ENCODE results near the gene CTXN2. TPM values are rescaled to one million over a fixed set of nuclear protein-coding genes. Genes with fewer than 3 reads are reported as not detected.

CTXN2 gene
- total RNA-seq, 2 donors from 2014 or later, result not detected

DNA sequence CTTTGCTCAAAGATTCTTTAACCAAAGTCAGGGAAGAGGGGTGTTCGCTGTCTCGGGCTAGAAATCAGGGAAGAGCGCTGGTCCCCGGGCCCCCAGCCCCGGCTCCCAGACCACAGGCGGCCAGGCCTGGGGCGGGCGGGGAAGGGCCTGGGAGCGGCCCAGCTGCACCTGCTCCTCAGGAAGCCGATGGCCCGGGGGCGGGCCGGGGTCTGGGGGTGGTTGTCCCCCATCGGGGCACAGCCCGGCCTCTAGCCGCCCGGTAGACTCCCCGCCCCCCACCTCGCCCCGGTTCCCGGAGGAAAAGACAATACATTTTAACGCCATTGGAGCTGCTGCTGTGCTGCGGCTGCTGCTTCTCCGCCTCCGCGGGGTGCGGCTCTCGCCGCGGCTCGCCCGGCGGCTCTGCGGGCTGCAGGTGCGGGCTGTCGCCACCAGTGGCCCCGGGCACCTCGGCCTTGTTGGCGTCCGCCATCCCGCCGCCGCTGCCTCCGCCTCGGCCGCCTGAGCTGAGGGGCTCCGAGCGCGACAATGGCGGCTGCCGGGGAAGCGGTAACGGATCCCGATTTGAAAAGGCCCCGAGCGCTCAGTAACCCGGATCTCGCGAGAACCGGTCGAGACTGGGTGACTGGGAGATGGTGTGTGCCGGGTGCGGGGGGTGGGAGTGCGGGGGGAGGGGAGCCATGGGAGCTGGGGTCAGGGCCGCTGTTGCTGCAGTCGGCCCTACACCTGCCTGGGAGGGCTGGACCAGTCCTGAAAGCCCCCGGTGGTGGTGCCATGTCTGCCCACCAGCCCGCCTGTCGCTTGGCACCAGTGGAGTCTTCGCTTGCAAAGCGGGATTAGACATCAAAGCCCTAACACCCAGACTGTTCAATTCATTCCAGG is 13.5 kb upstream of the CTXN2 start, which contains the start of gene MYEF2:
TSS of gene MYEF2 (minus strand) at position 530 of the 882 bp plus-strand sequence. CDS start at position 472, 58 bp downstream.
- H3K9me3 Mint-ChIP-seq, result peaks cover 0 to 3% of the 10 kb centered on the region in 2 donors
- ATAC-seq (replicated peaks in 1 of 2) (peak; percentile 84 to 85), DNase-seq (peak; percentile 76 to 79)
- H3K27ac Mint-ChIP-seq, result peak within 1 kb of the TSS; percentile 90
- H3K27me3 Mint-ChIP-seq (ENCODE audit: low read depth), result peaks cover 22% of the 10 kb centered on the region
- peak within 1 kb of the TSS; percentile 84 to 95 for H3K4me3 Mint-ChIP-seq
- peaks cover 5 to 8% of the 10 kb centered on the region in 2 donors for H3K36me3 Mint-ChIP-seq (ENCODE audit: insufficient read depth in 2 of 2)
- H3K4me1 Mint-ChIP-seq (ENCODE audit: low read depth), result peaks cover 23% of the 10 kb centered on the region

DNA sequence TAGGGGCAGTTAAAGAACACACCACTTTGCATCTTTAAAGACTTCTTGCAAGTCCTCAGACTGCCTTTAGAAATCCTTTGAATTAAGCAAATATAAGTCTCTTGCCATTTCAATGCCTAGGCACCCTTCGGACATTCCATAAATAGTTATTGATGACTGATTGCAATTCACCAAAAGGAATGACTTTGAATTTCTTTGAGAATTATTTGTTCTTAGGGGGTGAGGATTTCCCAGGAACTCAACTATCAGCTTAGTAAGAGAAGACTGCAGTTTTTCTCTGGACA is 12.9 kb upstream of the CTXN2 start:
- ATAC-seq (replicated peaks in 1 of 2) (no peak), DNase-seq (no peak)
- Mint-ChIP-seq H3K4me3 (peak overlapping the region; percentile 31 to 53), H3K9me3 (no peaks in the 10 kb centered on the region), H3K36me3 (ENCODE audit: insufficient read depth in 2 of 2) (peaks cover 2% of the 10 kb centered on the region in 2 donors), H3K27me3 (ENCODE audit: low read depth) (peaks cover 22% of the 10 kb centered on the region), H3K4me1 (ENCODE audit: low read depth) (peaks cover 23% of the 10 kb centered on the region), H3K27ac (no peak overlapping the region)

DNA sequence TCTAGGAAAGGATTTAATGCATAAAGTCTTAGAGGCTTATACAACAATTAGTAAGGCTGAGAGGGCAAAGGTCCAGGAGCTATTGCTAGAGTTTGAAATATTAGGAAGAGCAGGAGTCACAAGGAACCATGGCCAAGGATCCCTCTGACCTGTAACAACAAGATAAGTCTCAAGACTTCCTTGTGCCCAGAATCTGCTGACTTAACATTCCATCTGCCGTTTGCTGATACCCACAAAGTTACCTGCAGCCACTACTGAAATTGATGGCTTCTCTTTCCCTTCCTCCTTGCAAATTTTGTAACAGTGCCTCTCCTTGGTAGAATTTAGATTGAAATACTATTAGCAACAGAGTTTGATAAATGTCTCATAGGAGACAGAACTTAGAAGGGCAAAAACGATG is 8.7 kb upstream of the CTXN2 start:
- no peak for ATAC-seq (replicated peaks in 1 of 2)

DNA sequence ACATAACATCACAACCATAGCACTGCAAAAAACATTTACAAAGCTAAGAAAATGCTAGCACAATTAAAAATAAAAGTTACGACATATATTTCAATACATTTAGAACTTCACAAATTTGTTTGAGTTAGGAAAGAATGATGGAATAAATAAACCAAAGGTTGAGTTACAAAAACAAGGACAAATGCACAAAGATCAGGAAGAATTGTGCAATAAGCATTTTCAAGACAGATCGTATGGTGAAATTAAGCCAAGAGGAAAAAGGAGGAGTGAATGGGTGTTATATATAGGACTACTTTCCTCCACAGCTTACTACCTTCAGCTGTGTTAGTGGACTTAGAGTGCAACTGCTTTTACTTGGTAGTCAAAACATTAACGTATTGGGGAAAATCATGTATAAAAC is 5.9 kb upstream of the CTXN2 start:
- Mint-ChIP-seq H3K4me3 (no peak overlapping the region), H3K27me3 (ENCODE audit: low read depth) (peaks cover 34% of the 10 kb centered on the region), H3K9me3 (peaks cover 0 to 1% of the 10 kb centered on the region in 2 donors), H3K27ac (no peak overlapping the region), H3K4me1 (ENCODE audit: low read depth) (no peaks in the 10 kb centered on the region), H3K36me3 (ENCODE audit: insufficient read depth in 2 of 2) (no peaks in the 10 kb centered on the region)
- DNase-seq (no peak), ATAC-seq (replicated peaks in 1 of 2) (no peak)

More for the DNA sequence above, 8.7 kb upstream of the CTXN2 start:
- Mint-ChIP-seq H3K4me1 (ENCODE audit: low read depth) (no peaks in the 10 kb centered on the region), H3K36me3 (ENCODE audit: insufficient read depth in 2 of 2) (no peaks in the 10 kb centered on the region), H3K4me3 (no peak overlapping the region), H3K9me3 (peaks cover 0 to 1% of the 10 kb centered on the region in 2 donors), H3K27ac (no peak overlapping the region), H3K27me3 (ENCODE audit: low read depth) (peaks cover 36% of the 10 kb centered on the region)
- no peak for DNase-seq

DNA sequence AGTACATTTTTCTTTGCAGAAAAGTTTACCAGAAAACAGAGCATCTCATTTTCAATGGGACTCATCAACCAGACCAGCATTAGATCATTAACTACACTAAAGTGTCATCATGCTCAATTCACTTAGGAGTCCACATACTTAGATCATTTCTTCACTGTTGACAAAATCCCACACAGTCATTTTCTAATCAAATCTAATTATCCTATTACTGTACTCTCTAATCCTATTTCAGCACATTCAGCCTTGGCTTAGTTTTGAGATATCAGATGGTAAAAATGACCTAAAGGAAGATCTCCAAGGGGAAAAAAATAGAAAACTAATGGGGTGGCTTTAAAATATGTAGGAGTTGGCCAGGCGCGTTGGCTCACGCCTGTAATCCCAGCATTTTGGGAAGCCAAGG is 5.2 kb upstream of the CTXN2 start:
- ATAC-seq (replicated peaks in 1 of 2) (no peak), DNase-seq (no peak)
- no peak overlapping the region for H3K4me3 Mint-ChIP-seq
- peaks cover 1 to 3% of the 10 kb centered on the region in 2 donors for H3K9me3 Mint-ChIP-seq
- peaks cover 5% of the 10 kb centered on the region for H3K4me1 Mint-ChIP-seq (ENCODE audit: low read depth)
- peaks cover 34% of the 10 kb centered on the region for H3K27me3 Mint-ChIP-seq (ENCODE audit: low read depth)
- H3K36me3 Mint-ChIP-seq (ENCODE audit: insufficient read depth in 2 of 2), result peaks cover 0 to 3% of the 10 kb centered on the region in 2 donors
- no peak overlapping the region for H3K27ac Mint-ChIP-seq

DNA sequence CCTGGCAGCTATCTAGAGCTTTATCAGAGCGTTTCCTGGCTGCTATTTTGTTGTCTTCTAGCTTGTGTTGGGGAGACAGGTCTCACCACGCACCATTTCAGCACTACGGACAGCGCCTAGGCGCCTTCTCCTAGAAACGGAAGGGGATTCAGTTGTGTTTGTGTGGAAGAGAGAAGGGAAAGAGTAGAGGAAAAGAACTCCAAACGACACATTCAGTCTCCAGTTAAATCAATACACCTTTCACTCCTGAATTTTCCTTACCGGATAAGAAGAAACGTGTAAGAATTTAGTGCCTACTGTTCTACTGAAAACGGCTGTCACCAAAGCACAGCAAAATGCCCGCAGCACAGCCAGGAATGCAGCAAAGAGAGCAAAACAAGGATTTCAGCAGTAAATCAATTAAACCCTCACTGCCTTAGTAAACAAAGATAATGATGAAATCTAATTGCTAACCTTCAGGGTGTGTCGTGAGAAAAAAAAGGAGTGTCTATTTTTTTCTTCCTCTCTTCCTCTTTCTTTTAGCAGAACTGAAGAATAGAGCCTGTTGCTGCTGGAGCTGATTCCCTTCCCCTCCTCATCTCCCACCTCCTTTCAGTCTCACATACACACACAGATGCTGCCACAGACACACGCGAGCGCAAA is 412 bp upstream of the CTXN2 start:
- peak; percentile 33 to 43 for DNase-seq
- peaks cover 3% of the 10 kb centered on the region in 2 donors for H3K9me3 Mint-ChIP-seq
- H3K4me3 Mint-ChIP-seq, result peak overlapping the region; percentile 54 to 76
- peaks cover 0 to 3% of the 10 kb centered on the region in 2 donors for H3K36me3 Mint-ChIP-seq (ENCODE audit: insufficient read depth in 2 of 2)
- H3K27ac Mint-ChIP-seq, result no peak overlapping the region
- peaks cover 8% of the 10 kb centered on the region for H3K4me1 Mint-ChIP-seq (ENCODE audit: low read depth)
- H3K27me3 Mint-ChIP-seq (ENCODE audit: low read depth), result peaks cover 32% of the 10 kb centered on the region
- ATAC-seq (replicated peaks in 1 of 2), result no peak

DNA sequence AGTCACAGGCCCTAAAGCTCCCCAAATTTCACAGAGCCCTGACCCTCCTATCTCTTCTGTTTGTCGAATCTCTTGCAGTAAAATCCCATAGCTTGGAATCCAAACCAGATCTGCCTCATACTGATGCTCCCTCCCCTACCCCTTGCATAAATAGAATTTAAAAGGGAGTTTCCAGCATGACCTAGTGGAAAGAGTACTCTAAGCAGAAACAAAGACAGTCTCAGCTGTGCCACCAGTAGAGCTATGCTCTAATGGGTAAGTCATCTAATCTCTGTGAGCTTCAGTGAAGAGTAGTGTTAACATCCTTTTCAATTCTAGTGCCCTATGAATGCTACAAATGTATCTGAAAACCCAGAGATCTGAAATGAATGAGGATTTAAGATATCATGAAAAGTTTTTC is 10.6 kb downstream of the CTXN2 start:
- Mint-ChIP-seq H3K4me1 (ENCODE audit: low read depth) (no peaks in the 10 kb centered on the region), H3K9me3 (no peaks in the 10 kb centered on the region), H3K27ac (no peak overlapping the region), H3K36me3 (ENCODE audit: insufficient read depth in 2 of 2) (no peaks in the 10 kb centered on the region), H3K27me3 (ENCODE audit: low read depth) (peaks cover 16% of the 10 kb centered on the region), H3K4me3 (no peak overlapping the region)
- DNase-seq (no peak), ATAC-seq (replicated peaks in 1 of 2) (no peak)

DNA sequence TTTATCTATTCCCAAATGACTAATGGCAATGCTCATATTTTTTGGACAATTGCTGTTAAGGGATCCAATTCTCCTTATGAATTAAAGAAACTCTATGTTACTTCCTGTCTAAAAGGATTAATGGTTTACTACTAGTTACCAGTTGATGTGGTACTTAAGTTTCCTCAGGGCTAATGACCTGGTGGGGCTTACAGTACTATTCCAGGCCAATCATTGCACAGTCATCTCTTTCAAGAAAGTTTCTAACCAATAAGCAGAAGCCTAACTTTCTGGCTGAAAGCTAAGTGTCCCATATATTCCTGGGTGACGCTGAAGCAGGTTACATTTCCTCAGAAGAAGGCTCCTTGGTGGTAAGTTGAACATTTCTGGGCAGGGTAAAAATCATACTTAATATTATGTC is 14.5 kb downstream of the CTXN2 start, which contains the start of gene SLC12A1:
TSS of gene SLC12A1 (plus strand) at position 322 of the 400 bp plus-strand sequence. CDS start 1,418 bp downstream, outside the sequence.
- no peak within 1 kb of the TSS for H3K4me3 Mint-ChIP-seq
- DNase-seq, result no peak
- no peak for ATAC-seq (replicated peaks in 1 of 2)
- H3K9me3 Mint-ChIP-seq, result no peaks in the 10 kb centered on the region
- peaks cover 8% of the 10 kb centered on the region for H3K27me3 Mint-ChIP-seq (ENCODE audit: low read depth)
- H3K27ac Mint-ChIP-seq, result peak within 1 kb of the TSS; percentile 19
- no peaks in the 10 kb centered on the region for H3K4me1 Mint-ChIP-seq (ENCODE audit: low read depth)
- H3K36me3 Mint-ChIP-seq (ENCODE audit: insufficient read depth in 2 of 2), result no peaks in the 10 kb centered on the region

DNA sequence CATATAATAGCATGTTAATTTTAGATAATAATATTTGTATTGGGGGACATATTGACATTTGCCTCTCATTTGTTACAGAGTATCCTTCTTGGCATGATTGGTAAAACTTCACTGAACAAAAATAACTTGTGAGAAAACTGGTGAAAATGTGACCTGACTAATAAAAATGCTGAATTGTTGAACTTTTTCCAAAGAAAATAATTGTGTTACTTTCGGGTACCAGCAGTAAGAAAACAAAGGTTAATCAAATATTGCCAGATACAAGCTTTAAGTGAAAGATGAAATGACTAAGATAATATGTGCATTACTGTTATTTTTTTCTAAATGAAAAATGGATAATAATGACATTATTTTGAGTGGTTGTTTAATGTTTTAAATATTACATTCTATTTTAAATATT is 29.8 kb downstream of the CTXN2 start:
- ATAC-seq (replicated peaks in 1 of 2), result no peak
- H3K4me3 Mint-ChIP-seq, result no peak overlapping the region
- H3K4me1 Mint-ChIP-seq (ENCODE audit: low read depth), result no peaks in the 10 kb centered on the region
- no peak for DNase-seq
- no peaks in the 10 kb centered on the region for H3K9me3 Mint-ChIP-seq
- no peaks in the 10 kb centered on the region for H3K27me3 Mint-ChIP-seq (ENCODE audit: low read depth)
- no peaks in the 10 kb centered on the region for H3K36me3 Mint-ChIP-seq (ENCODE audit: insufficient read depth in 2 of 2)
- no peak overlapping the region for H3K27ac Mint-ChIP-seq

DNA sequence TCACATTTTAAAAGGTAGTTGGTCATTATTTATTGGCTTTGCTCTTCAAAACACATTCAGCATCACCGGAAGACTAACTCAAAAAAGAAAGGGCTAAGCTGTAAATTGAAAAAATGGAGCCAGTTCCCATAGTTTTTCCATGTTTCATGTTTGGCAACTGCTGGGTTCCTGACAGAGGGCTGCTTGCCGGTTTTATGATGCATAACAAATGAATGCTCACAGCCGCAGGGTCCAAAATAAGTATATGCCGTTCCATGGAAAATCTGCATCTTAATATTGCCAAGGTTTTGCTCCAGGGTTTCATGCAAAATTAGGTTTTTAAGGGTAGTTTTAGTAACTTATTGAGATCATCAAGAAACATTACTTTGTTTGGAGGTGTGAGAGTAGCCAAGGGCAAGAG is 30.4 kb downstream of the CTXN2 start:
- Mint-ChIP-seq H3K4me1 (ENCODE audit: low read depth) (no peaks in the 10 kb centered on the region), H3K27ac (no peak overlapping the region), H3K27me3 (ENCODE audit: low read depth) (no peaks in the 10 kb centered on the region), H3K9me3 (no peaks in the 10 kb centered on the region), H3K36me3 (ENCODE audit: insufficient read depth in 2 of 2) (no peaks in the 10 kb centered on the region), H3K4me3 (no peak overlapping the region)
- DNase-seq (no peak), ATAC-seq (replicated peaks in 1 of 2) (no peak)

DNA sequence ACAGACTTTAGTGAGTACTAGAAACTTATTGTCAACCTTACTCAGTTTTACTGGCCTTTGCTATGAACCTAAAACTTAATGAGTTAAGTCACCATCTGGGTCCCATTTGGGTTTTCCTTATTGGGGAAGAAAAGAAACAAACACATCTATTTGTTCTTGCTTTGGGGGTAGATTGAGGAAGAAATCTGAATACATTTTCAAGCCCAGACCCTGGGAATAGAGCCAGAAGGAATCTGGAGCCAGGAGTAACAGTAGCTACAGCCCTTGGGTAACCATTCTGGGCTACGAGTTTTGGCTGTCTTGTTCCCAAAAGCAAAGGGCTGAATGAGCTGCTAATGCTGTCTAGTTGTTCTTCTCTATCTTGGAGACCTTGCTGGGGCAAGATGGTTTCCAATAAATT is 31.2 kb downstream of the CTXN2 start:
- no peak for ATAC-seq (replicated peaks in 1 of 2)
- no peaks in the 10 kb centered on the region for H3K36me3 Mint-ChIP-seq (ENCODE audit: insufficient read depth in 2 of 2)
- H3K4me3 Mint-ChIP-seq, result no peak overlapping the region
- no peak for DNase-seq
- H3K4me1 Mint-ChIP-seq (ENCODE audit: low read depth), result no peaks in the 10 kb centered on the region
- H3K27ac Mint-ChIP-seq, result no peak overlapping the region
- H3K9me3 Mint-ChIP-seq, result no peaks in the 10 kb centered on the region
- no peaks in the 10 kb centered on the region for H3K27me3 Mint-ChIP-seq (ENCODE audit: low read depth)

DNA sequence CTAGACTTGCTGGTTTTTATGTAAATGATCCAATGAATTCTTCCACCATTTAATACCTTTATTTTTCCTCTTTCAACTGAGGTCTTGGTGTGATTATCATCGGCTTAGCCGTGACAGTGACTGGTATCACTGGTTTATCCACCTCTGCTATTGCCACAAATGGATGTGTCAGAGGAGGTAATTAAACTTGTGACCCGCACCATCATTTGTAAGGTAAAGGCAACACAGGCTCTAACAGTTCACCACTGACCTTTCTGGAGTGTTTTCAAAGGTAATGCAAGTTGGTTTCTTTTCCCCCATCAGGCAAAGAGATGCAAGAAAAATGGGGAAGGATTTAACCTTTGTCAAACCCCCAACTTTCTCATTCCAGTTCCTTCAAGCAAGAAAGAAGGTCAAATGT is 34.3 kb downstream of the CTXN2 start:
- no peak for ATAC-seq (replicated peaks in 1 of 2)
- Mint-ChIP-seq H3K9me3 (no peaks in the 10 kb centered on the region), H3K4me1 (ENCODE audit: low read depth) (no peaks in the 10 kb centered on the region), H3K36me3 (ENCODE audit: insufficient read depth in 2 of 2) (no peaks in the 10 kb centered on the region), H3K27me3 (ENCODE audit: low read depth) (no peaks in the 10 kb centered on the region), H3K4me3 (no peak overlapping the region), H3K27ac (no peak overlapping the region)
- no peak for DNase-seq

DNA sequence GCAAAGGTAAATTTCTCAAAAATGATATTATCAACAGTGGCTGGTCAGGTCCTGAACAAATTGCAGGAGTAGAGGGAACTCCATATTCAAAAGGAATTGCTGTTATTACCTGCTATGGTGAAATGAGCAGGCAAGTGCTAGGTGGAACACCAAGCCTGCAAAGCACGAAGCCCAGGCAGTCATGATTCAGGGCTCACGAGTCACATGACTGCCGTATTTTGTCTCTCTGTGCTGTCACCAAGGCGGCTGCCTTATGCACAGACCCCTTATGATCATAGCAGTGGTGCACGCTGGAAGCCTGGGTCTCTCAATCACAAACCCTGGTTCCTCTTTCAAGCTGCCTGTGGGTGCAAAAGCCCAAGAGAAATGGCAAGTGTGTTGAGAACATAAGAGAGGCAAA is 39.0 kb downstream of the CTXN2 start:
- H3K27ac Mint-ChIP-seq, result no peak overlapping the region
- ATAC-seq (replicated peaks in 1 of 2) (no peak), DNase-seq (no peak)
- no peak overlapping the region for H3K4me3 Mint-ChIP-seq
- no peaks in the 10 kb centered on the region for H3K27me3 Mint-ChIP-seq (ENCODE audit: low read depth)
- H3K36me3 Mint-ChIP-seq (ENCODE audit: insufficient read depth in 2 of 2), result no peaks in the 10 kb centered on the region
- H3K4me1 Mint-ChIP-seq (ENCODE audit: low read depth), result no peaks in the 10 kb centered on the region
- H3K9me3 Mint-ChIP-seq, result no peaks in the 10 kb centered on the region

Measured in activated T-cell treated with anti-CD3 and anti-CD28 coated beads, Interleukin-2, amount 50 U/mL, for 72 hours (primary cell).